DND-41 (cell line): ENCODE measurements around the gene MTOR.
"Not testable (repeated sequence)": the region's sequence is repeated elsewhere in the genome, so short reads cannot be mapped to it uniquely, and the experiment has no call there.

ENCODE experiments used
- EZH2 ChIP-seq: IDR thresholded peaks from 3 replicates; pipeline ENCODE4 v1.6.1; 2012; ENCODE audit warnings: borderline replicate concordance, low read depth, mild to moderate bottlenecking, moderate library complexity, low read length, inconsistent platforms; ENCODE audit not compliant: severe bottlenecking
- TF ChIP-seq, protein P1 (sequence below): IDR thresholded peaks from 2 replicates; pipeline ENCODE4 v1.5.1; 2012; ENCODE audit warnings: borderline replicate concordance, low read length, moderate library complexity, mild to moderate bottlenecking; ENCODE audit not compliant: poor library complexity, severe bottlenecking; ENCODE audit errors: extremely low read depth

DNA sequence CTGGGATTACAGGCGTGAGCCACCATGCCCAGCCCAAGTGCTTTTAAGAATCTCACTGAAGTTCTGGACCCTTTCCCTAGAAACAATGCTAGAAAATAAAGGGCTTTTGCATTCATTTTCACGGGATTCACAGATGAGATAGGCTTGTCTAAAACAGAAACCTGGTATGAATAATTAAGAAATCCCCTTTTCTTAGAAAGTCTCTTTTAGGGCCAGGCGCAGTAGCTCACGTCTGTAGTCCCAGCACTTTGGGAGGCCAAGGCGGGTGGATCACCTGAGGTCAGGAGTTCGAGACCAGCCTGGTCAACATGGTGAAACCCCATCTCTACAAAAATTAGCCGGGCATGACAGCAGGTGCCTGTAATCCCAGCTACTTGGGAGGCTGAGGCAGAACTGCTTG lies 189.0 kb downstream of the MTOR start:
- not testable (repeated sequence) for TF ChIP-seq EZH2
- TF ChIP-seq, protein P1, sequence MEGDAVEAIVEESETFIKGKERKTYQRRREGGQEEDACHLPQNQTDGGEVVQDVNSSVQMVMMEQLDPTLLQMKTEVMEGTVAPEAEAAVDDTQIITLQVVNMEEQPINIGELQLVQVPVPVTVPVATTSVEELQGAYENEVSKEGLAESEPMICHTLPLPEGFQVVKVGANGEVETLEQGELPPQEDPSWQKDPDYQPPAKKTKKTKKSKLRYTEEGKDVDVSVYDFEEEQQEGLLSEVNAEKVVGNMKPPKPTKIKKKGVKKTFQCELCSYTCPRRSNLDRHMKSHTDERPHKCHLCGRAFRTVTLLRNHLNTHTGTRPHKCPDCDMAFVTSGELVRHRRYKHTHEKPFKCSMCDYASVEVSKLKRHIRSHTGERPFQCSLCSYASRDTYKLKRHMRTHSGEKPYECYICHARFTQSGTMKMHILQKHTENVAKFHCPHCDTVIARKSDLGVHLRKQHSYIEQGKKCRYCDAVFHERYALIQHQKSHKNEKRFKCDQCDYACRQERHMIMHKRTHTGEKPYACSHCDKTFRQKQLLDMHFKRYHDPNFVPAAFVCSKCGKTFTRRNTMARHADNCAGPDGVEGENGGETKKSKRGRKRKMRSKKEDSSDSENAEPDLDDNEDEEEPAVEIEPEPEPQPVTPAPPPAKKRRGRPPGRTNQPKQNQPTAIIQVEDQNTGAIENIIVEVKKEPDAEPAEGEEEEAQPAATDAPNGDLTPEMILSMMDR, result not testable (repeated sequence)
